Neural crest cell (in vitro differentiated cells): ENCODE results near the gene XYLB. TPM values are rescaled to one million over a fixed set of nuclear protein-coding genes. Genes with fewer than 3 reads are reported as not detected.
"Not testable (repeated sequence)": the region's sequence is repeated elsewhere in the genome, so short reads cannot be mapped to it uniquely, and the experiment has no call there.

ENCODE experiments used
- DNase-seq: peaks from one replicate; pipeline ENCODE4 v3.0.0; 2021; ENCODE audit warnings: low read depth, mixed read lengths, low spot score
- H3K27ac Mint-ChIP-seq: one replicate; pipeline ENCODE4 v1.8.0; 2021; ENCODE audit warnings: mild to moderate bottlenecking, mixed read lengths; ENCODE audit not compliant: unreplicated experiment
- H3K27me3 Mint-ChIP-seq: 2 replicates; pipeline ENCODE4 v1.8.0; 2021; ENCODE audit warnings: low read depth, mild to moderate bottlenecking, mixed read lengths
- H3K36me3 Mint-ChIP-seq: 2 replicates; pipeline ENCODE4 v1.8.0; 2021; ENCODE audit warnings: low read depth, mild to moderate bottlenecking, mixed read lengths
- H3K4me1 Mint-ChIP-seq: 2 replicates; pipeline ENCODE4 v1.8.0; 2021; ENCODE audit warnings: mixed read lengths
- H3K4me3 Mint-ChIP-seq: one replicate; pipeline ENCODE4 v1.8.0; 2021; ENCODE audit warnings: mild to moderate bottlenecking, mixed read lengths
- H3K9me3 Mint-ChIP-seq: 2 replicates; pipeline ENCODE4 v1.8.0; 2021; ENCODE audit warnings: mixed read lengths
- CTCF ChIP-seq: fragments of 200-600 bp; sonication (generic); conservative IDR thresholded peaks from 2 replicates; pipeline ENCODE4 v1.5.0; 2021; ENCODE audit warnings: antibody characterized with exemption, mild to moderate bottlenecking
- total RNA-seq: library from RNA; stranded (reverse); gene quantifications from 2 replicates; pipeline ENCODE4 v1.2.1, GENCODE V29; 2021

The XYLB gene
- total RNA-seq, 1 donor from 2014 or later, result 12.0 TPM

DNA sequence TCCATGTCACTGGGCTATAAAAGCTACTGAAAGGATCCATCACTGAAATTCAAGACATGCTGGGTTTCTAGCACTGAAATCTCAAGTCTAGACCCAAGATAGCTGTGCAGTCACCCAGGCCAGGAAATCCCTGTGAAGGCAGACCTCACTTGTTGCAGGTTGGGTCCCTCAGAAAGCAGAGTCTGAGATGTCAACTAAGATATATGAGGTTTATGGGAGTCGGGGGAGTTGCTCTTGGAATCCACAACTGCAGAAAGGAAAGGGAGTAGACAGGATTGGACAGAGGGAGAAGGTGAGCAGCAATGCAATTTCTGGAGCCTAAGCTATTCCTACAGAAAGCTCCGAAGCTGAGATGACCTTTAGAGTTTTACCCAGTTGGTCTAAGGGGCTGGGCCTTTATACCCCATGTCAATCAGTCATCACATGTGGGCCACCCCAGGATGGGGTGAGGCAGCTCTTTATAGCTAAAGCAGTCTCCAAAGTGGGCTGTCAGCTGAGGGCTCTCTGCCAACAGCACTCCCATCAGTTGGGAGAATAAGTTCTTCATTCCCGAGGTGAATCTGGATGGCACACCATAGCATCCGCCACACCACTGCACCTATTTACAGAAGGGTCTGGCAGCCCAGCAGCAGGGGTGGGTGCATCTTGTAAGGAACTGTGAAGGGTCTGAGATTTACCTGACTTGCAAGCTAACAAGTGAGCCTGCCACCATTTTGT, 54.8 kb downstream of the XYLB start:
- no peak overlapping the region for H3K4me3 Mint-ChIP-seq
- DNase-seq, result no peak
- H3K27me3 Mint-ChIP-seq, result no peaks in the 10 kb centered on the region
- no peaks in the 10 kb centered on the region for H3K4me1 Mint-ChIP-seq
- TF ChIP-seq CTCF, result no peak
- no peak overlapping the region for H3K27ac Mint-ChIP-seq
- H3K9me3 Mint-ChIP-seq, result no peaks in the 10 kb centered on the region
- peaks cover 42% of the 10 kb centered on the region for H3K36me3 Mint-ChIP-seq

GRCh38 chr3:38404286-38404685, 57.7 kb downstream of the XYLB start:
- H3K27me3 Mint-ChIP-seq, result no peaks in the 10 kb centered on the region
- H3K27ac Mint-ChIP-seq, result no peak overlapping the region
- DNase-seq, result no peak
- no peak overlapping the region for H3K4me3 Mint-ChIP-seq
- TF ChIP-seq CTCF, result no peak
- peaks cover 40% of the 10 kb centered on the region for H3K36me3 Mint-ChIP-seq
- H3K4me1 Mint-ChIP-seq, result no peaks in the 10 kb centered on the region
- H3K9me3 Mint-ChIP-seq, result no peaks in the 10 kb centered on the region

DNA sequence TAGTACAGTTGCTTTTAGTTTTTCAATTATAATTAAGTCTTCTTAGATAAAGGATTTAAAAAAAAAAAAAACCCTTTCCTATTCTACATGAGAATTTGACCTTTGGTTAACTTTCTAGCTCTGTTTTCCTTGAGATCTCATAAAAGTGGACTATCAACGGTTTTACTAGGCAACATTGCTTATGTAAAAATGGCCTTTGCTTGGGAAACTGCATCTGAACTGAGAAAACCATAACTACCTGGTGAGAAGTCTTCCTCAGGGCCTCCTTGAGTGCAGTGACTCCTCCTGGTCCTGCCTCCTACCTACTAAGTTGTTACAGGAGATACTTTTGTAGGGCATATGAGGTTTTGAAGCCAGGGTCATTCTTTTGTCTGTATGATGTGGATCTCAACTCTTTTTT, 65.0 kb downstream of the XYLB start:
- no peak overlapping the region for H3K4me3 Mint-ChIP-seq
- H3K27me3 Mint-ChIP-seq, result no peaks in the 10 kb centered on the region
- no peak overlapping the region for H3K27ac Mint-ChIP-seq
- peaks cover 5% of the 10 kb centered on the region for H3K9me3 Mint-ChIP-seq
- DNase-seq, result no peak
- no peak for TF ChIP-seq CTCF
- peaks cover 10% of the 10 kb centered on the region for H3K36me3 Mint-ChIP-seq
- H3K4me1 Mint-ChIP-seq, result peaks cover under 1% of the 10 kb centered on the region

GRCh38 chr3:38420758-38421157, 74.2 kb downstream of the XYLB start:
- H3K9me3 Mint-ChIP-seq, H3K4me3 Mint-ChIP-seq, H3K27me3 Mint-ChIP-seq, DNase-seq, H3K36me3 Mint-ChIP-seq, H3K4me1 Mint-ChIP-seq, H3K27ac Mint-ChIP-seq: not testable (repeated sequence)

DNA sequence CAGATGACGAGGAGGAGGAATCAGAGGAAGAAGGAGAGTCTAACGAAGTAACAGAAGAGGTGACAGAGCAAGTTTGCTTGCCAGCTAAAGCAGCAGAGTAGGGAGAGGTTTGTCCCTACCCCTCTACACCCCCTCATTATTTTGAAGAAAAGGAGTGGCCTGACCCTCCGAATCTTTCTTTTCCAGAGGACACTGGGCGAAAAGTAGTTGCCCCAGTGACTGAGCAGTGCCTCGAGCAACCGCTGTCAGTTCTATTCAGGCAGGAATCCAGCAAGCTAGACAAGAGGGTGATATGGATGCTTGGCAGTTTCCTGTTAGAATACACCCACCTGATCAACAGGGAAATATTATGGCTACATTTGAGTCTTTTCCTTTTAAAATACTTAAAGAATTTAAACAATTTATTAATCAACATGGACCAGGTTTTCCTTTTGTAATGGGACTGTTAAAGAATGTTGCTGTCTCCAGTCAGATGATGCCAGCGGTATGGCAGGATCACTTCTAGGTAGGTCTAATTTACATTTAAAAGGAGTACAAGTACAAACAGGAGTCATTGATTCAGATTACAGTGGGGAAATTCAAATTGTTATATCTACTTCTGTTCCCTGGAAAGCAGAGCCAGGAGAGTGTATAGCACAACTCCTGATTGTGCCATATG, 75.2 kb downstream of the XYLB start:
- no peaks in the 10 kb centered on the region for H3K27me3 Mint-ChIP-seq
- peaks cover 1% of the 10 kb centered on the region for H3K4me1 Mint-ChIP-seq
- H3K27ac Mint-ChIP-seq, result no peak overlapping the region
- TF ChIP-seq CTCF, result no peak
- H3K9me3 Mint-ChIP-seq, result no peaks in the 10 kb centered on the region
- DNase-seq, result no peak
- H3K36me3 Mint-ChIP-seq, result no peaks in the 10 kb centered on the region
- no peak overlapping the region for H3K4me3 Mint-ChIP-seq

GRCh38 chr3:38426798-38427426, 80.3 kb downstream of the XYLB start:
- H3K36me3 Mint-ChIP-seq, result peaks cover 14% of the 10 kb centered on the region
- H3K4me3 Mint-ChIP-seq, H3K9me3 Mint-ChIP-seq, DNase-seq, H3K4me1 Mint-ChIP-seq, H3K27ac Mint-ChIP-seq, H3K27me3 Mint-ChIP-seq: not testable (repeated sequence)

GRCh38 chr3:38432871-38433658, 86.5 kb downstream of the XYLB start:
- H3K27ac Mint-ChIP-seq, H3K27me3 Mint-ChIP-seq, H3K4me3 Mint-ChIP-seq, H3K4me1 Mint-ChIP-seq, DNase-seq: not testable (repeated sequence)
- H3K9me3 Mint-ChIP-seq, result peaks cover 38% of the 10 kb centered on the region
- peaks cover 48% of the 10 kb centered on the region for H3K36me3 Mint-ChIP-seq

DNA sequence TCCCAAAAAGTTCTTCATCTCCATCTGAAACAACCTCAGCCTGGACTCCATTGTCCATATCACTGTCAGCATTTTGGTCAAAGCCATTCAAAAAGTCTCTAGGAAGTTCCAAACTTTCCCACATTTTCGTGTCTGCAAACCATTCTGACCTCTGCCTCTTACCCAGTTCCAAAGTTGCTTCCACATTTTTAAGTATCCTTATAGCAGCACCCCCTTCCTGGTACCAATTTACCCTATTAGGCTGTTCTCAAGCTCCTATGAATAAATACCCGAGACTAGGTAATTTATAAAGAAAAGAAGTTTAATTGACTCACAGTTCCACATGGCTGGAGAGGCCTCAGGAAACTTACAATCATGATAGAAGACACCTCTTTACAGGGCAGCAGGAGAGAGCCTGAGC, 87.1 kb downstream of the XYLB start:
- H3K4me1 Mint-ChIP-seq, DNase-seq, H3K27ac Mint-ChIP-seq, H3K27me3 Mint-ChIP-seq, H3K4me3 Mint-ChIP-seq: not testable (repeated sequence)
- Mint-ChIP-seq H3K9me3 (peaks cover 38% of the 10 kb centered on the region), H3K36me3 (peaks cover 48% of the 10 kb centered on the region)

GRCh38 chr3:38438436-38439069, 92.0 kb downstream of the XYLB start:
- DNase-seq, H3K4me1 Mint-ChIP-seq, H3K27me3 Mint-ChIP-seq, H3K4me3 Mint-ChIP-seq, H3K27ac Mint-ChIP-seq: not testable (repeated sequence)
- H3K36me3 Mint-ChIP-seq, result peaks cover 25% of the 10 kb centered on the region
- peaks cover 27% of the 10 kb centered on the region for H3K9me3 Mint-ChIP-seq
